Osteocyte (in vitro differentiated cells): Measurements from ENCODE around the gene NAXD. TPM values are rescaled to one million over a fixed set of nuclear protein-coding genes. Genes with fewer than 3 reads are reported as not detected.

Experiments used
- DNase-seq: peaks from one replicate; pipeline ENCODE4 v3.0.0; 2021; ENCODE audit warnings: mixed read lengths; ENCODE audit not compliant: unreplicated experiment; ENCODE audit errors: extremely low spot score
- H3K27ac Mint-ChIP-seq: one replicate; pipeline ENCODE4 v1.8.0; 2021; ENCODE audit warnings: mild to moderate bottlenecking, mixed read lengths; ENCODE audit not compliant: unreplicated experiment
- H3K27me3 Mint-ChIP-seq: one replicate; pipeline ENCODE4 v1.8.0; 2021; ENCODE audit warnings: mixed read lengths; ENCODE audit not compliant: unreplicated experiment
- H3K36me3 Mint-ChIP-seq: one replicate; pipeline ENCODE4 v1.8.0; 2021; ENCODE audit warnings: mixed read lengths; ENCODE audit not compliant: unreplicated experiment
- H3K4me1 Mint-ChIP-seq: one replicate; pipeline ENCODE4 v1.8.0; 2021; ENCODE audit warnings: mixed read lengths; ENCODE audit not compliant: unreplicated experiment
- H3K4me3 Mint-ChIP-seq: one replicate; pipeline ENCODE4 v1.8.0; 2021; ENCODE audit warnings: mild to moderate bottlenecking, moderate library complexity, mixed read lengths; ENCODE audit not compliant: unreplicated experiment
- H3K9me3 Mint-ChIP-seq: one replicate; pipeline ENCODE4 v1.8.0; 2021; ENCODE audit warnings: mixed read lengths; ENCODE audit not compliant: unreplicated experiment
- total RNA-seq: library from RNA; stranded (reverse); gene quantifications from 2 replicates; pipeline ENCODE4 v1.2.1, GENCODE V29; 2021
- TF ChIP-seq, protein P1 (sequence below): fragments of 200-600 bp; sonication (generic); IDR thresholded peaks from 2 replicates; pipeline ENCODE4 v1.5.0; 2021; ENCODE audit warnings: antibody characterized with exemption, mild to moderate bottlenecking, moderate library complexity

Gene NAXD
- total RNA-seq, 1 donor from 2014 or later: 34.3 TPM

DNA sequence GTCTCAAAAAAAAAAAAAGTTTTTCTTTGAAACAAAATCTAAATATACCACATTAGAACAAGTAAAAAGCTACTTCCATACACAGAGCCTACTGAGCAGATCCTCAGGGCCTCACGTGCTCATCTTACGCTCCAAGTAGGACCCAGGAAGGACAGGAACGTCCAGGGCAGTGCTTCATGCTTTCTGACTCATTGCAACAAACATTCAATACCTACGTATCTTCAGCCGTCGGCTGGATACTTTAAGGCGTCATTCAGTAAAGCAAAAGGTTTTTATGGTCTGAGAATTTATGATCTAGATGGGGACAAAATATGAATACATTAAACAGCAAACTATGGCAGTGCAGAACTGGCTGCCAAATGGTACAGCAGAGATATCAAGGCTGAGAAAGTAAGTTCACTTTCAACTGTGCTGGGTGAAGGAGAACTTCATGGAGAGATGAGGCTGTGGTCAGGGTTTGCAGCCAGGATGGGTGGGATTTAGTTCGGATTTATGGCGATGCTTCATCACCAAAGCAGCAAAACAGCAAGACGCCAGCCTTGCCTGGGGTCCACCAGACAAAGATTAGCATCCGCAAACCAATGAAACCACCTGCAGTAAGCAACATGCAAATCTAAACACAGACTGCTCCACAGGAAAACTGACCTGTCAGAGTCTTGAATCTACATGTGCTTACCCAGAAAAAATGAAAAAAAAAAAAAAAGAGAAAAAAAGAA, 70.1 kb downstream of the NAXD start:
- TF ChIP-seq, protein P1, sequence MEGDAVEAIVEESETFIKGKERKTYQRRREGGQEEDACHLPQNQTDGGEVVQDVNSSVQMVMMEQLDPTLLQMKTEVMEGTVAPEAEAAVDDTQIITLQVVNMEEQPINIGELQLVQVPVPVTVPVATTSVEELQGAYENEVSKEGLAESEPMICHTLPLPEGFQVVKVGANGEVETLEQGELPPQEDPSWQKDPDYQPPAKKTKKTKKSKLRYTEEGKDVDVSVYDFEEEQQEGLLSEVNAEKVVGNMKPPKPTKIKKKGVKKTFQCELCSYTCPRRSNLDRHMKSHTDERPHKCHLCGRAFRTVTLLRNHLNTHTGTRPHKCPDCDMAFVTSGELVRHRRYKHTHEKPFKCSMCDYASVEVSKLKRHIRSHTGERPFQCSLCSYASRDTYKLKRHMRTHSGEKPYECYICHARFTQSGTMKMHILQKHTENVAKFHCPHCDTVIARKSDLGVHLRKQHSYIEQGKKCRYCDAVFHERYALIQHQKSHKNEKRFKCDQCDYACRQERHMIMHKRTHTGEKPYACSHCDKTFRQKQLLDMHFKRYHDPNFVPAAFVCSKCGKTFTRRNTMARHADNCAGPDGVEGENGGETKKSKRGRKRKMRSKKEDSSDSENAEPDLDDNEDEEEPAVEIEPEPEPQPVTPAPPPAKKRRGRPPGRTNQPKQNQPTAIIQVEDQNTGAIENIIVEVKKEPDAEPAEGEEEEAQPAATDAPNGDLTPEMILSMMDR: no peak
- Mint-ChIP-seq H3K4me1 (no peaks in the 10 kb centered on the region), H3K4me3 (no peak overlapping the region), H3K27ac (no peak overlapping the region), H3K9me3 (no peaks in the 10 kb centered on the region), H3K36me3 (peaks cover 26% of the 10 kb centered on the region), H3K27me3 (no peaks in the 10 kb centered on the region)
- no peak for DNase-seq

DNA sequence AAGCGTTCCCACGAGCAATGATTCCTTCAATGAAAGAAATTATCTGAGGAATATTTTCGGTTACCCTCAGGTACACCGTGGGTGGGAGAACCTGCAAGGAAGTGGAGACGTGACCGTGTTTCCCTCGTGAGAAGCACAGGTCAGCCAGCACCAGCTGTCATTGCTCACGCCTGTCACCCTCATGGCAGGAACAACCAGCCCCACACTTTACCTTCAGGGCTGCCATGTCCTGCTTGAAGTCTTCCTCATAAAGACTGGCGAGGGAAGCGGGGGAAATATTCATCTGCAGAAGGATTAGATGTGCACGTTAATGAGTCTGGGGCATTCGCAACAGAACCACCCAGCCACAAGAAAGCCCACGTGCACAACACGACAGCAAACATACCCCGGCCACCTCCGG, 72.4 kb downstream of the NAXD start:
- no peak overlapping the region for H3K4me3 Mint-ChIP-seq
- TF ChIP-seq, protein P1: no peak
- peaks cover 16% of the 10 kb centered on the region for H3K36me3 Mint-ChIP-seq
- H3K9me3 Mint-ChIP-seq: no peaks in the 10 kb centered on the region
- H3K4me1 Mint-ChIP-seq: no peaks in the 10 kb centered on the region
- no peak overlapping the region for H3K27ac Mint-ChIP-seq
- peak; percentile 70 for DNase-seq
- no peaks in the 10 kb centered on the region for H3K27me3 Mint-ChIP-seq

DNA sequence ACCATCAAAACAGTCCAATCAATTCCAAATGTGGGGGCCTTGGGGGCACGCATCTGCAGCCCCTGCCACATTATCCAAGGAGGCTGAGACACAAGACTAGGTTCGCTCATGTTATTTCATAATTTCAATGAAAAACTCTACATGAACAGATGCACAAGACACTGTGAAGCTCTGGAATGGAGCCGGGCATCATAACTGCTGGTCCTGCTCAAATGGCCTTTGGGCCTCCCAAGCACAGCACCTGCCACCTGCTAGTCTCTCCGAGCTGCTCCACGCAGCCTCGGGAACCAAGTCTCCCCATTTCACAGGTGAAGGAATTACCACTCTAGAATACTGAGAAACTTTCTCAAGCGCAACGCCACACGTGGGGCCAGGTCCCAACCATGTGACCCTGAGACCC, 73.7 kb downstream of the NAXD start:
- TF ChIP-seq, protein P1: no peak
- DNase-seq: peak; percentile 51
- Mint-ChIP-seq H3K27me3 (no peaks in the 10 kb centered on the region), H3K4me1 (no peaks in the 10 kb centered on the region), H3K36me3 (peaks cover 12% of the 10 kb centered on the region), H3K4me3 (no peak overlapping the region), H3K27ac (no peak overlapping the region), H3K9me3 (no peaks in the 10 kb centered on the region)

Other genes starting within 250 kb of the NAXD start
- gene RAB20, start 53.8 kb upstream of the NAXD start, total RNA-seq: 10.0 and 11.7 TPM in 2 replicates
- gene CARS2, start 90.6 kb downstream of the NAXD start, total RNA-seq: 57.1 and 62.2 TPM in 2 replicates
- gene ING1, start 98.2 kb downstream of the NAXD start, total RNA-seq: 21.8 and 23.2 TPM in 2 replicates